Keratinocyte (primary cell): Measurements from ENCODE around the gene SPAG16. TPM values are rescaled to one million over a fixed set of nuclear protein-coding genes. Genes with fewer than 3 reads are reported as not detected.

Experiments used
- DNase-seq: peaks from one replicate; pipeline ENCODE4 v3.0.0-alpha.2; 2011; ENCODE audit warnings: low read depth, missing footprints, low spot score
- FAIRE-seq: peaks from 2 replicates; lab custom pipeline; 2011; peaks lifted over from hg19 to GRCh38; lab: Jason Lieb, UNC
- H2AFZ ChIP-seq: 2 replicates; pipeline ENCODE4 v1.6.0; 2012; ENCODE audit warnings: low read length, control low read depth, inconsistent platforms; ENCODE audit not compliant: control insufficient read depth
- H3K27ac ChIP-seq: 2 replicates; pipeline ENCODE4 v1.5.1; 2011; ENCODE audit warnings: low read length; ENCODE audit not compliant: control insufficient read depth, insufficient read depth
- H3K27me3 ChIP-seq: 3 replicates; pipeline ENCODE4 v1.6.0; 2011; ENCODE audit warnings: low read length; ENCODE audit not compliant: control insufficient read depth, insufficient read depth; ENCODE audit errors: extremely low read depth
- H3K36me3 ChIP-seq, 2 experiments: 2 replicates in 1 of 2; 3 replicates in 1 of 2; pipeline ENCODE4 v1.5.1; 2011; ENCODE audit warnings: low read length in 2 of 2, mild to moderate bottlenecking in 1 of 2; ENCODE audit not compliant: control insufficient read depth in 2 of 2, insufficient read depth in 2 of 2; ENCODE audit errors: extremely low read depth in 1 of 2
- H3K4me1 ChIP-seq: 3 replicates; pipeline ENCODE4 v1.5.1; 2011; ENCODE audit warnings: low read length; ENCODE audit not compliant: control insufficient read depth, insufficient read depth; ENCODE audit errors: extremely low read depth
- H3K4me2 ChIP-seq: 3 replicates; pipeline ENCODE4 v1.6.0; 2011; ENCODE audit warnings: low read depth, low read length; ENCODE audit not compliant: control insufficient read depth, insufficient read depth; ENCODE audit errors: extremely low read depth
- H3K4me3 ChIP-seq, 3 experiments: fragments of 200-600 bp in 1 of 3; sonication (generic) in 1 of 3; 2 replicates in 2 of 3; 3 replicates in 1 of 3; pipeline ENCODE4 v1.5.1; 2011 to 2016; ENCODE audit warnings: low read length in 3 of 3, mild to moderate bottlenecking in 3 of 3, control low read depth in 2 of 3, inconsistent platforms in 1 of 3, low read depth in 1 of 3, mixed read lengths in 1 of 3, mixed run types in 1 of 3, moderate library complexity in 1 of 3; ENCODE audit not compliant: control insufficient read depth in 2 of 3, insufficient read depth in 2 of 3; ENCODE audit errors: extremely low read depth in 1 of 3
- H3K79me2 ChIP-seq: 2 replicates; pipeline ENCODE4 v1.6.0; 2012; ENCODE audit warnings: low read length; ENCODE audit not compliant: control insufficient read depth, insufficient read depth
- H3K9ac ChIP-seq: 3 replicates; pipeline ENCODE4 v1.6.0; 2011; ENCODE audit warnings: low read length; ENCODE audit not compliant: control insufficient read depth, insufficient read depth; ENCODE audit errors: extremely low read depth
- H3K9me1 ChIP-seq: 3 replicates; pipeline ENCODE4 v1.6.0; 2011; ENCODE audit warnings: low read length; ENCODE audit not compliant: control insufficient read depth, insufficient read depth; ENCODE audit errors: extremely low read depth
- H3K9me3 ChIP-seq: 2 replicates; pipeline ENCODE4 v1.5.1; 2012; ENCODE audit warnings: low read depth, low read length; ENCODE audit not compliant: control insufficient read depth
- H4K20me1 ChIP-seq: 3 replicates; pipeline ENCODE4 v1.6.0; 2011; ENCODE audit warnings: low read length; ENCODE audit not compliant: control insufficient read depth, insufficient read depth; ENCODE audit errors: extremely low read depth
- EZH2 ChIP-seq: IDR thresholded peaks from one replicate; pipeline ENCODE4 v1.6.1; 2012; ENCODE audit warnings: inconsistent platforms, mild to moderate bottlenecking, low read length, moderate library complexity
- dilution Hi-C: fragments of 300-500 bp; cut with MboI; formaldehyde crosslinking; loops from one replicate; pipeline ENCODE4 v1.7.0; 2020; ENCODE audit warnings: low sequenced_read_pairs; ENCODE audit not compliant: extremely low pct_ligation_motif_present
- polyA plus RNA-seq, 5 experiments: library from polyadenylated mRNA; depleted of rRNA in 3 of 5; stranded (reverse) in 3 of 5; stranded (forward) in 1 of 5; unstranded in 1 of 5; fragments of >200 nt; gene quantifications; 1 replicate in 1 of 5; 2 replicates in 3 of 5; 3 replicates in 1 of 5; pipeline versions ENCODE4 v1.2.1 to v1.2.3, GENCODE V29; 2011 to 2012; ENCODE audit warnings: missing spikeins in 2 of 5, low read depth in 1 of 5, low replicate concordance in 1 of 5
- TF ChIP-seq, protein P1 (sequence below), 3 experiments: IDR thresholded peaks in 1 of 3; conservative IDR thresholded peaks in 1 of 3; optimal IDR thresholded peaks in 1 of 3; 2 replicates in 2 of 3; 3 replicates in 1 of 3; pipeline versions ENCODE3 to v1.5.1; 2011; ENCODE audit warnings: low read length in 3 of 3, mild to moderate bottlenecking in 3 of 3, moderate library complexity in 2 of 3, control low read depth in 1 of 3, inconsistent platforms in 1 of 3; ENCODE audit not compliant: insufficient read depth in 2 of 3; ENCODE audit errors: extremely low read depth in 1 of 3

The SPAG16 gene
- polyA plus RNA-seq, 1 donor (not counting 4 experiments of a cell fraction or from before 2014, with no cell fraction given): 19.6 TPM

- Histone ChIP-seq H3K27ac (no peak overlapping the region), H3K79me2 (no peaks in the 10 kb centered on the region), H3K4me1 (no peaks in the 10 kb centered on the region), H3K9ac (no peak overlapping the region), H3K9me3 (peaks cover 6% of the 10 kb centered on the region), H3K4me2 (no peak overlapping the region), H3K36me3 (no peaks in the 10 kb centered on the region), H4K20me1 (no peaks in the 10 kb centered on the region), H3K4me3 (no peak overlapping the region), H3K27me3 (no peaks in the 10 kb centered on the region), H3K9me1 (no peaks in the 10 kb centered on the region), H2AFZ (no peak overlapping the region)
- dilution Hi-C loops: no loop called here
- TF ChIP-seq EZH2: no peak
- TF ChIP-seq, protein P1, sequence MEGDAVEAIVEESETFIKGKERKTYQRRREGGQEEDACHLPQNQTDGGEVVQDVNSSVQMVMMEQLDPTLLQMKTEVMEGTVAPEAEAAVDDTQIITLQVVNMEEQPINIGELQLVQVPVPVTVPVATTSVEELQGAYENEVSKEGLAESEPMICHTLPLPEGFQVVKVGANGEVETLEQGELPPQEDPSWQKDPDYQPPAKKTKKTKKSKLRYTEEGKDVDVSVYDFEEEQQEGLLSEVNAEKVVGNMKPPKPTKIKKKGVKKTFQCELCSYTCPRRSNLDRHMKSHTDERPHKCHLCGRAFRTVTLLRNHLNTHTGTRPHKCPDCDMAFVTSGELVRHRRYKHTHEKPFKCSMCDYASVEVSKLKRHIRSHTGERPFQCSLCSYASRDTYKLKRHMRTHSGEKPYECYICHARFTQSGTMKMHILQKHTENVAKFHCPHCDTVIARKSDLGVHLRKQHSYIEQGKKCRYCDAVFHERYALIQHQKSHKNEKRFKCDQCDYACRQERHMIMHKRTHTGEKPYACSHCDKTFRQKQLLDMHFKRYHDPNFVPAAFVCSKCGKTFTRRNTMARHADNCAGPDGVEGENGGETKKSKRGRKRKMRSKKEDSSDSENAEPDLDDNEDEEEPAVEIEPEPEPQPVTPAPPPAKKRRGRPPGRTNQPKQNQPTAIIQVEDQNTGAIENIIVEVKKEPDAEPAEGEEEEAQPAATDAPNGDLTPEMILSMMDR (optimal IDR thresholded peaks at IDR 0.05 in 1 of 3, IDR thresholded peaks at IDR 0.05 in 1 of 3, conservative IDR thresholded peaks at IDR 0.05 in 1 of 3; ENCODE audit: extremely low read depth in 1 of 3, insufficient read depth in 2 of 3, low read length in 3 of 3): no peak
- FAIRE-seq (no peak), DNase-seq (no peak)
These were observed 192.4 kb downstream of the SPAG16 start for GRCh38 chr2:213476641-213477040.

DNA sequence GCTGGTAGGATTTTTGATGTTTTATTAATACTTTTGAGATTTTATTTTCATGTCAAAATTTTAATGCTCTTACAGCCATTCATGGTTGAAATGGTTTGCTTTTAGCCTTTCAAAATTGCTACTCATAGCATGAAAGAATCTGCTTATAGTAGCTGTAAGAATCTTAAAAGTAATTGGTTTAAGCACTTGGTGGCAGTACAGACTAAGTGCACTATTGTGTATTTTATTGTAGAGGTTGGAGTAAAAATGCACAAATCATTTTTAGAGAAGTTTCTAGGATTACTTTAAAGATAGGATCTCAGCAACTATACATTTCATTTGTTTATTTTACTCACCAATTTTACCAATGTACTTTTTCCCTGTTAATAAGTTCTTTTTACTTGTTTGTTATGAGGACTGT lies 205.8 kb downstream of the SPAG16 start:
- no peak overlapping the region for H3K27ac ChIP-seq
- no peaks in the 10 kb centered on the region for H3K36me3 ChIP-seq
- FAIRE-seq (no peak), DNase-seq (no peak)
- no peaks in the 10 kb centered on the region for H3K4me1 ChIP-seq
- H2AFZ ChIP-seq: no peak overlapping the region
- no peaks in the 10 kb centered on the region for H4K20me1 ChIP-seq
- no peak overlapping the region for H3K4me2 ChIP-seq
- no peaks in the 10 kb centered on the region for H3K9me3 ChIP-seq
- H3K9me1 ChIP-seq: no peaks in the 10 kb centered on the region
- dilution Hi-C loops: no loop called here
- TF ChIP-seq EZH2: no peak
- TF ChIP-seq, protein P1 (optimal IDR thresholded peaks at IDR 0.05 in 1 of 3, IDR thresholded peaks at IDR 0.05 in 1 of 3, conservative IDR thresholded peaks at IDR 0.05 in 1 of 3; ENCODE audit: extremely low read depth in 1 of 3, insufficient read depth in 2 of 3, low read length in 3 of 3): no peak
- H3K9ac ChIP-seq: no peak overlapping the region
- H3K4me3 ChIP-seq: no peak overlapping the region
- H3K79me2 ChIP-seq: no peaks in the 10 kb centered on the region
- no peaks in the 10 kb centered on the region for H3K27me3 ChIP-seq
